IMR-90 (cell line): ENCODE results near the gene PCYT2.
A peak's percentile ranks its signal among the peaks of the same experiment; 100 is the strongest.

Experiments
- BHLHE40 ChIP-seq: fragments of 150-350 bp; IDR thresholded peaks from 2 replicates; pipeline ENCODE4 v1.6.1; 2016; ENCODE audit warnings: mild to moderate bottlenecking, low read depth, low read length
- CEBPB ChIP-seq: IDR thresholded peaks from 2 replicates; pipeline ENCODE4 v1.6.1; 2012; ENCODE audit warnings: low read depth, low read length, improper control_type of control experiment
- CHD1 ChIP-seq: IDR thresholded peaks from 2 replicates; pipeline ENCODE4 v1.6.1; 2012; ENCODE audit warnings: low read depth, low read length, improper control_type of control experiment
- CTCF ChIP-seq: conservative IDR thresholded peaks from 2 replicates; pipeline ENCODE4 v1.5.1; 2012; ENCODE audit warnings: mild to moderate bottlenecking, low read depth, low read length, improper control_type of control experiment
- ELK1 ChIP-seq: fragments of 150-350 bp; IDR thresholded peaks from 2 replicates; pipeline ENCODE4 v1.6.1; 2016; ENCODE audit warnings: low read depth, mild to moderate bottlenecking, low read length, moderate library complexity, borderline replicate concordance
- FOS ChIP-seq: fragments of 150-350 bp; IDR thresholded peaks from 2 replicates; pipeline ENCODE4 v1.6.1; 2016; ENCODE audit warnings: low read depth, low read length
- MAFK ChIP-seq: IDR thresholded peaks from 2 replicates; pipeline ENCODE4 v1.6.1; 2012; ENCODE audit warnings: low read depth, low read length, improper control_type of control experiment
- MAZ ChIP-seq: IDR thresholded peaks from 2 replicates; pipeline ENCODE4 v1.6.1; 2012; ENCODE audit warnings: low read depth, mild to moderate bottlenecking, low read length, improper control_type of control experiment, moderate library complexity, borderline replicate concordance
- MXI1 ChIP-seq: IDR thresholded peaks from 2 replicates; pipeline ENCODE4 v1.6.1; 2012; ENCODE audit warnings: low read depth, mild to moderate bottlenecking, low read length, moderate library complexity, borderline replicate concordance
- POLR2A ChIP-seq: IDR thresholded peaks from 2 replicates; pipeline ENCODE4 v1.6.1; 2012; ENCODE audit warnings: mild to moderate bottlenecking, low read depth, low read length
- RFX5 ChIP-seq: IDR thresholded peaks from 2 replicates; pipeline ENCODE4 v1.8.0; 2012; ENCODE audit warnings: low read depth, mild to moderate bottlenecking, low read length, moderate library complexity
- USF2 ChIP-seq: fragments of 150-350 bp; IDR thresholded peaks from 2 replicates; pipeline ENCODE4 v1.6.1; 2017; ENCODE audit warnings: mild to moderate bottlenecking, antibody characterized with exemption, low read length, low read depth

GRCh38 chr17:81890447-81891302, 20.5 kb downstream of the PCYT2 start:
- no peak for TF ChIP-seq POLR2A
- no peak for TF ChIP-seq CTCF
- no peak for TF ChIP-seq FOS
- no peak for TF ChIP-seq BHLHE40
- TF ChIP-seq MXI1 = peak; percentile 63; the same call in 1 of the 2 replicates
- TF ChIP-seq USF2 = no peak
- no peak for TF ChIP-seq MAZ
- no peak for TF ChIP-seq CEBPB
- TF ChIP-seq RFX5 = no peak
- no peak for TF ChIP-seq ELK1
- no peak for TF ChIP-seq MAFK
- TF ChIP-seq CHD1 = no peak
